Vagina (tissue), 2 donors: ENCODE results near the gene ARHGAP21. TPM values are rescaled to one million over a fixed set of nuclear protein-coding genes. Genes with fewer than 3 reads are reported as not detected.

Experiments
- DNase-seq, 2 donors: peaks; one replicate each; pipeline ENCODE4 v3.0.0-alpha.2; 2017; ENCODE audit errors: extremely low spot score in 2 of 2
- H3K27ac ChIP-seq: fragments of 200-600 bp; sonication (generic); one replicate; pipeline ENCODE4 v1.5.1; 2019
- H3K27me3 ChIP-seq: fragments of 200-600 bp; sonication (generic); one replicate; pipeline ENCODE4 v1.5.1; 2019
- H3K36me3 ChIP-seq, 2 donors: fragments of 200-600 bp; sonication (generic); one replicate each; pipeline ENCODE4 v1.5.1; 2017 to 2019
- H3K4me1 ChIP-seq: fragments of 200-600 bp; sonication (generic); one replicate; pipeline ENCODE4 v1.5.1; 2019
- H3K4me3 ChIP-seq, 2 donors: fragments of 200-600 bp; sonication (generic); 1 replicate in 1 of 2; 2 replicates in 1 of 2; pipeline ENCODE4 v1.5.1; 2016 to 2019
- H3K9me3 ChIP-seq: fragments of 200-600 bp; sonication (generic); one replicate; pipeline ENCODE4 v1.5.1; 2019
- CTCF ChIP-seq, 3 experiments: fragments of 450-650 bp in 2 of 3; fragments of 200-600 bp in 1 of 3; sonication (generic) in 1 of 3; IDR thresholded peaks; one replicate each; pipeline ENCODE4 v1.5.1; 2017 to 2019; ENCODE audit warnings: antibody characterized with exemption in 3 of 3, mild to moderate bottlenecking in 2 of 3, moderate library complexity in 2 of 3
- POLR2A ChIP-seq, 2 donors: fragments of 450-650 bp; IDR thresholded peaks; one replicate each; pipeline ENCODE4 v1.6.1; 2017; ENCODE audit warnings: antibody characterized with exemption in 2 of 2, mild to moderate bottlenecking in 2 of 2, moderate library complexity in 2 of 2
- POLR2AphosphoS5 ChIP-seq, 2 donors: sonication (generic); formaldehyde crosslinking; IDR thresholded peaks; one replicate each; pipeline ENCODE4 v1.9.0; 2017; ENCODE audit warnings: antibody characterized with exemption in 2 of 2, mild to moderate bottlenecking in 2 of 2, low read depth in 1 of 2; ENCODE audit not compliant: insufficient read depth in 1 of 2
- intact Hi-C: fragments of 100-400 bp; cut with DNase I; formaldehyde crosslinking; loops from one replicate; pipeline ENCODE4 v1.15.1; 2023
- total RNA-seq: library from RNA; depleted of rRNA; stranded (reverse); fragments of >200 nt; gene quantifications from one replicate; pipeline ENCODE4 v1.2.3, GENCODE V29; 2016

ARHGAP21 gene
- total RNA-seq, 1 donor from 2014 or later: 43.0 TPM

GRCh38 chr10:24570658-24571426 is 152.8 kb downstream of the ARHGAP21 start:
- DNase-seq: no peak
- Histone ChIP-seq H3K9me3 (no peaks in the 10 kb centered on the region), H3K4me1 (no peaks in the 10 kb centered on the region), H3K27ac (no peak overlapping the region), H3K36me3 (no peaks in the 10 kb centered on the region), H3K4me3 (no peak overlapping the region), H3K27me3 (no peaks in the 10 kb centered on the region)
- intact Hi-C loops: no loop called here
- TF ChIP-seq POLR2AphosphoS5 (IDR thresholded peaks at IDR 0.05; ENCODE audit: insufficient read depth in 1 of 2, low read depth in 1 of 2) (no peak), POLR2A (IDR thresholded peaks at IDR 0.05) (no peak)

- Histone ChIP-seq H3K27me3 (no peaks in the 10 kb centered on the region), H3K4me3 (no peak overlapping the region), H3K4me1 (no peaks in the 10 kb centered on the region), H3K9me3 (no peaks in the 10 kb centered on the region), H3K27ac (no peak overlapping the region), H3K36me3 (no peaks in the 10 kb centered on the region)
- intact Hi-C loops: no loop called here
- TF ChIP-seq POLR2A (IDR thresholded peaks at IDR 0.05): no peak
- TF ChIP-seq CTCF (IDR thresholded peaks at IDR 0.05): no peak
- no peak for TF ChIP-seq POLR2AphosphoS5 (IDR thresholded peaks at IDR 0.05; ENCODE audit: insufficient read depth in 1 of 2, low read depth in 1 of 2)
- DNase-seq: no peak
These were observed 153.6 kb downstream of the ARHGAP21 start for GRCh38 chr10:24569828-24570657.

- no peaks in the 10 kb centered on the region for H3K9me3 ChIP-seq
- H3K4me1 ChIP-seq: no peaks in the 10 kb centered on the region
- no peaks in the 10 kb centered on the region for H3K36me3 ChIP-seq
- no peak overlapping the region for H3K4me3 ChIP-seq
- no peaks in the 10 kb centered on the region for H3K27me3 ChIP-seq
- H3K27ac ChIP-seq: no peak overlapping the region
- intact Hi-C loops: no loop called here
- TF ChIP-seq CTCF (IDR thresholded peaks at IDR 0.05) (no peak), POLR2AphosphoS5 (IDR thresholded peaks at IDR 0.05; ENCODE audit: insufficient read depth in 1 of 2, low read depth in 1 of 2) (no peak), POLR2A (IDR thresholded peaks at IDR 0.05) (no peak)
- no peak for DNase-seq
These were observed 154.3 kb downstream of the ARHGAP21 start for GRCh38 chr10:24569330-24569796.

- Histone ChIP-seq H3K36me3 (no peaks in the 10 kb centered on the region), H3K27me3 (no peaks in the 10 kb centered on the region), H3K4me3 (no peak overlapping the region), H3K4me1 (no peaks in the 10 kb centered on the region), H3K9me3 (no peaks in the 10 kb centered on the region), H3K27ac (no peak overlapping the region)
- no peak for DNase-seq
- intact Hi-C loops: no loop called here
- TF ChIP-seq POLR2A (IDR thresholded peaks at IDR 0.05) (no peak), POLR2AphosphoS5 (IDR thresholded peaks at IDR 0.05; ENCODE audit: insufficient read depth in 1 of 2, low read depth in 1 of 2) (no peak), CTCF (IDR thresholded peaks at IDR 0.05) (no peak)
These were observed 155.6 kb downstream of the ARHGAP21 start for GRCh38 chr10:24568042-24568441.

- no peaks in the 10 kb centered on the region for H3K27me3 ChIP-seq
- no peaks in the 10 kb centered on the region for H3K9me3 ChIP-seq
- intact Hi-C loops: no loop called here
- H3K4me1 ChIP-seq: peaks cover 4% of the 10 kb centered on the region
- no peak overlapping the region for H3K4me3 ChIP-seq
- H3K36me3 ChIP-seq: no peaks in the 10 kb centered on the region
- DNase-seq: no peak
- TF ChIP-seq POLR2AphosphoS5 (IDR thresholded peaks at IDR 0.05; ENCODE audit: insufficient read depth in 1 of 2, low read depth in 1 of 2) (no peak), CTCF (IDR thresholded peaks at IDR 0.05) (no peak), POLR2A (IDR thresholded peaks at IDR 0.05) (no peak)
- H3K27ac ChIP-seq: no peak overlapping the region
These were observed 162.2 kb downstream of the ARHGAP21 start for GRCh38 chr10:24561453-24561852.
